Nephron (organoid): ENCODE measurements around the gene BIRC5.

Experiments used
- H3K27ac Mint-ChIP-seq, 3 experiments: 2 replicates each; pipeline ENCODE4 v1.8.0; 2020; ENCODE audit warnings: mixed read lengths in 3 of 3, mild to moderate bottlenecking in 2 of 3, moderate library complexity in 1 of 3
- H3K27me3 Mint-ChIP-seq: 2 replicates; pipeline ENCODE4 v1.8.0; 2021; ENCODE audit warnings: low read depth, mild to moderate bottlenecking, moderate library complexity, mixed read lengths
- H3K36me3 Mint-ChIP-seq: 2 replicates; pipeline ENCODE4 v1.8.0; 2020; ENCODE audit warnings: low read depth, mixed read lengths
- H3K4me1 Mint-ChIP-seq: 2 replicates; pipeline ENCODE4 v1.8.0; 2020; ENCODE audit warnings: mixed read lengths
- H3K4me3 Mint-ChIP-seq, 3 experiments: 2 replicates each; pipeline ENCODE4 v1.8.0; 2020; ENCODE audit warnings: mild to moderate bottlenecking in 3 of 3, mixed read lengths in 3 of 3, moderate library complexity in 2 of 3
- H3K9me3 Mint-ChIP-seq: 2 replicates; pipeline ENCODE4 v1.8.0; 2020; ENCODE audit warnings: mixed read lengths
- CTCF ChIP-seq, 3 experiments: fragments of 200-600 bp; sonication (generic); IDR thresholded peaks; one replicate each; pipeline ENCODE4 v1.5.0; 2021; ENCODE audit warnings: antibody characterized with exemption in 3 of 3; ENCODE audit not compliant: unreplicated experiment in 3 of 3

The BIRC5 gene

GRCh38 chr17:78273813-78274212 lies 59.8 kb downstream of the BIRC5 start:
- no peak for TF ChIP-seq CTCF (IDR thresholded peaks at IDR 0.05; ENCODE audit: unreplicated experiment in 3 of 3)
- no peak overlapping the region for H3K4me3 Mint-ChIP-seq

More at GRCh38 chr17:78273813-78274212, 59.8 kb downstream of the BIRC5 start:
- peaks cover 33% of the 10 kb centered on the region for H3K4me1 Mint-ChIP-seq
- no peaks in the 10 kb centered on the region for H3K9me3 Mint-ChIP-seq
- H3K36me3 Mint-ChIP-seq: no peaks in the 10 kb centered on the region
- peaks cover 7% of the 10 kb centered on the region for H3K27me3 Mint-ChIP-seq
- H3K27ac Mint-ChIP-seq: no peak overlapping the region
